ENCODE measurements around the gene TXNRD1. TPM values are rescaled to one million over a fixed set of nuclear protein-coding genes. Genes with fewer than 3 reads are reported as not detected.
A peak's percentile ranks its signal among the peaks of the same experiment; 100 is the strongest.

TXNRD1 gene
- total and polyA plus RNA-seq, 8 donors = 19.4 to 208 (median 76.8) TPM

- H3K4me1 ChIP-seq = peaks cover 0 to 30% (median 7%) of the 10 kb centered on the region in 4 donors
- H3K27ac ChIP-seq = no peak overlapping the region
- no peak for DNase-seq
- no peaks in the 10 kb centered on the region for H3K36me3 ChIP-seq
- TF ChIP-seq POLR2A (IDR thresholded peaks at IDR 0.05) = no peak
- no peak for TF ChIP-seq EP300 (IDR thresholded peaks at IDR 0.05)
- no peak for TF ChIP-seq POLR2AphosphoS5 (IDR thresholded peaks at IDR 0.05)
- H3K9me3 ChIP-seq = no peaks in the 10 kb centered on the region
- intact Hi-C loops (cut with DNase I; ENCODE audit: low total_unique reads) = no loop called here
- no peaks in the 10 kb centered on the region for H3K27me3 ChIP-seq
- H3K4me3 ChIP-seq = no peak overlapping the region
These were observed 63.6 kb downstream of the TXNRD1 start for GRCh38 chr12:104279164-104279563.

- H3K27me3 ChIP-seq = no peaks in the 10 kb centered on the region
- peaks cover 0 to 31% (median 7%) of the 10 kb centered on the region in 4 donors for H3K4me1 ChIP-seq
- H3K36me3 ChIP-seq = no peaks in the 10 kb centered on the region
- no peak for DNase-seq
- intact Hi-C loops (cut with DNase I; ENCODE audit: low total_unique reads) = no loop called here
- TF ChIP-seq POLR2AphosphoS5 (IDR thresholded peaks at IDR 0.05) = no peak
- TF ChIP-seq POLR2A (IDR thresholded peaks at IDR 0.05) = no peak
- TF ChIP-seq EP300 (IDR thresholded peaks at IDR 0.05) = no peak
- no peak for TF ChIP-seq CTCF (IDR thresholded peaks at IDR 0.05)
- WGBS, 5 donors = 79 to 98% (median 96%) methylated on average over 1 of the region's 1 CpG
- H3K4me3 ChIP-seq = no peak overlapping the region
- H3K27ac ChIP-seq = peak overlapping the region in 2 of 5 donors; percentile 4 to 46
- H3K9me3 ChIP-seq = no peaks in the 10 kb centered on the region
These were observed 64.5 kb downstream of the TXNRD1 start for GRCh38 chr12:104280111-104280510.

GRCh38 chr12:104280717-104281458 lies 65.3 kb downstream of the TXNRD1 start:
- Histone ChIP-seq H3K27ac (peak overlapping the region in 2 of 5 donors; percentile 4 to 46), H3K36me3 (no peaks in the 10 kb centered on the region), H3K4me3 (no peak overlapping the region), H3K4me1 (peaks cover 3 to 34% (median 12%) of the 10 kb centered on the region in 4 donors), H3K27me3 (no peaks in the 10 kb centered on the region), H3K9me3 (no peaks in the 10 kb centered on the region)
- TF ChIP-seq CTCF (IDR thresholded peaks at IDR 0.05) = no peak
- peak in 1 of 3 donors; percentile 16 for TF ChIP-seq POLR2AphosphoS5 (IDR thresholded peaks at IDR 0.05)
- intact Hi-C loops (cut with DNase I; ENCODE audit: low total_unique reads) = no loop called here
- WGBS, 5 donors = 54 to 72% (median 64%) methylated on average over 2 to 4 of the region's 4 CpGs
- no peak for DNase-seq

GRCh38 chr12:104281636-104282035 lies 66.1 kb downstream of the TXNRD1 start:
- no peaks in the 10 kb centered on the region for H3K9me3 ChIP-seq
- H3K4me3 ChIP-seq = no peak overlapping the region
- H3K27me3 ChIP-seq = no peaks in the 10 kb centered on the region
- no peak overlapping the region for H3K27ac ChIP-seq
- WGBS, 5 donors = 87 to 96% (median 91%) methylated on average over 5 of the region's 5 CpGs
- TF ChIP-seq POLR2AphosphoS5 (IDR thresholded peaks at IDR 0.05) = no peak
- TF ChIP-seq CTCF (IDR thresholded peaks at IDR 0.05) = no peak
- no peak for TF ChIP-seq EP300 (IDR thresholded peaks at IDR 0.05)
- TF ChIP-seq POLR2A (IDR thresholded peaks at IDR 0.05) = no peak
- DNase-seq = no peak
- intact Hi-C loops (cut with DNase I; ENCODE audit: low total_unique reads) = no loop called here
- peaks cover 10 to 35% (median 19%) of the 10 kb centered on the region in 4 donors for H3K4me1 ChIP-seq
- H3K36me3 ChIP-seq = no peaks in the 10 kb centered on the region

- no peak for DNase-seq
- no peaks in the 10 kb centered on the region for H3K9me3 ChIP-seq
- intact Hi-C loops (cut with DNase I; ENCODE audit: low total_unique reads) = no loop called here
- H3K4me3 ChIP-seq = no peak overlapping the region
- TF ChIP-seq EP300 (IDR thresholded peaks at IDR 0.05) = no peak
- H3K27me3 ChIP-seq = no peaks in the 10 kb centered on the region
- peaks cover 10 to 31% (median 20%) of the 10 kb centered on the region in 4 donors for H3K4me1 ChIP-seq
- no peaks in the 10 kb centered on the region for H3K36me3 ChIP-seq
- H3K27ac ChIP-seq = no peak overlapping the region
These were observed 66.5 kb downstream of the TXNRD1 start for GRCh38 chr12:104282109-104282508.
